Neural progenitor cell (in vitro differentiated cells): ENCODE results near the gene B3GNT2.
"Not testable (repeated sequence)": the region's sequence is repeated elsewhere in the genome, so short reads cannot be mapped to it uniquely, and the experiment has no call there.

ENCODE experiments used
- CTCF ChIP-seq: fragments of 200-600 bp; sonication (generic); IDR thresholded peaks from 2 replicates; pipeline ENCODE4 v1.5.1; 2017; ENCODE audit warnings: antibody characterized with exemption, mild to moderate bottlenecking
- EZH2 ChIP-seq: fragments of 200-600 bp; sonication (generic); IDR thresholded peaks from 2 replicates; pipeline ENCODE4 v1.6.1; 2017; ENCODE audit warnings: antibody characterized with exemption, mild to moderate bottlenecking, moderate library complexity

GRCh38 chr2:62146790-62147189, 49.1 kb upstream of the B3GNT2 start:
- TF ChIP-seq CTCF, EZH2: not testable (repeated sequence)
